Esophagus (tissue), 2 donors: ENCODE results near the gene DKK3. TPM values are rescaled to one million over a fixed set of nuclear protein-coding genes. Genes with fewer than 3 reads are reported as not detected.
A peak's percentile ranks its signal among the peaks of the same experiment; 100 is the strongest.

Experiments used
- H3K27ac ChIP-seq, 2 donors: one replicate each; pipeline ENCODE4 v1.5.1; 2013; ENCODE audit warnings: low read depth in 2 of 2, mild to moderate bottlenecking in 2 of 2, inconsistent platforms in 1 of 2, low read length in 1 of 2, moderate library complexity in 1 of 2
- H3K27me3 ChIP-seq, 2 donors: one replicate each; pipeline ENCODE4 v1.6.1; 2013; ENCODE audit warnings: low read length in 2 of 2, control low read depth in 1 of 2, mild to moderate bottlenecking in 1 of 2; ENCODE audit not compliant: insufficient read depth in 2 of 2, control insufficient read depth in 1 of 2
- H3K36me3 ChIP-seq, 2 donors: one replicate each; pipeline ENCODE4 v1.6.1; 2013; ENCODE audit warnings: low read length in 1 of 2; ENCODE audit not compliant: control insufficient read depth in 2 of 2, insufficient read depth in 2 of 2
- H3K4me1 ChIP-seq, 2 donors: one replicate each; pipeline ENCODE4 v1.6.1; 2013; ENCODE audit warnings: low read length in 1 of 2; ENCODE audit not compliant: control insufficient read depth in 2 of 2, insufficient read depth in 2 of 2
- H3K4me3 ChIP-seq, 2 donors: one replicate each; pipeline ENCODE4 v1.5.1; 2013; ENCODE audit warnings: low read length in 2 of 2, mild to moderate bottlenecking in 2 of 2, low read depth in 1 of 2, moderate library complexity in 1 of 2
- H3K9me3 ChIP-seq, 2 donors: one replicate each; pipeline ENCODE4 v1.6.1; 2013; ENCODE audit warnings: mild to moderate bottlenecking in 2 of 2, low read depth in 1 of 2, low read length in 1 of 2, moderate library complexity in 1 of 2; ENCODE audit not compliant: control insufficient read depth in 2 of 2, insufficient read depth in 1 of 2
- WGBS, 2 donors: extraction: QIAGEN DNeasy Blood & Tissue Kit; methylation state at CpG; one replicate each; pipeline ENCODE4 v1.1.7; 2013; 5-methylcytosine and 5-hydroxymethylcytosine counted together
- polyA plus RNA-seq, 2 donors: library from polyadenylated mRNA; stranded (reverse); fragments of 200-250 nt; gene quantifications; one replicate each; pipeline ENCODE4 v1.2.3, GENCODE V29; 2013
- donor health status: healthy with polysubstance abuse.
- donor health status: Bipolar disorder and iron deficiency.

The DKK3 gene
- polyA plus RNA-seq, 2 donors = 9.7 to 26.7 TPM

GRCh38 chr11:12006552-12007229 is 1.7 kb downstream of the DKK3 start:
- 79 to 86% methylated on average over 7 of the region's 7 CpGs for WGBS, 2 donors
- H3K27ac ChIP-seq = peak overlapping the region; percentile 29 to 35
- peak overlapping the region in 1 of 2 donors; percentile 40 for H3K4me3 ChIP-seq
- no peaks in the 10 kb centered on the region for H3K36me3 ChIP-seq
- H3K27me3 ChIP-seq = peaks cover 0 to 5% of the 10 kb centered on the region in 2 donors
- H3K4me1 ChIP-seq = peaks cover 2 to 8% of the 10 kb centered on the region in 2 donors
- no peaks in the 10 kb centered on the region for H3K9me3 ChIP-seq

- Histone ChIP-seq H3K27ac (no peak overlapping the region), H3K27me3 (peaks cover 0 to 5% of the 10 kb centered on the region in 2 donors)
Measured at GRCh38 chr11:12005476-12005875, 3.0 kb downstream of the DKK3 start.

GRCh38 chr11:12005061-12005460 is 3.4 kb downstream of the DKK3 start:
- Histone ChIP-seq H3K36me3 (no peaks in the 10 kb centered on the region), H3K27me3 (peaks cover 0 to 5% of the 10 kb centered on the region in 2 donors), H3K27ac (no peak overlapping the region), H3K4me1 (peaks cover 2 to 8% of the 10 kb centered on the region in 2 donors), H3K4me3 (no peak overlapping the region), H3K9me3 (no peaks in the 10 kb centered on the region)
- 55 to 70% methylated on average over 4 of the region's 4 CpGs for WGBS, 2 donors

More at GRCh38 chr11:12005476-12005875, 3.0 kb downstream of the DKK3 start:
- Histone ChIP-seq H3K4me1 (peaks cover 2 to 8% of the 10 kb centered on the region in 2 donors), H3K4me3 (no peak overlapping the region), H3K36me3 (no peaks in the 10 kb centered on the region), H3K9me3 (no peaks in the 10 kb centered on the region)
- 28 to 67% methylated on average over 1 of the region's 1 CpG for WGBS, 2 donors

DNA sequence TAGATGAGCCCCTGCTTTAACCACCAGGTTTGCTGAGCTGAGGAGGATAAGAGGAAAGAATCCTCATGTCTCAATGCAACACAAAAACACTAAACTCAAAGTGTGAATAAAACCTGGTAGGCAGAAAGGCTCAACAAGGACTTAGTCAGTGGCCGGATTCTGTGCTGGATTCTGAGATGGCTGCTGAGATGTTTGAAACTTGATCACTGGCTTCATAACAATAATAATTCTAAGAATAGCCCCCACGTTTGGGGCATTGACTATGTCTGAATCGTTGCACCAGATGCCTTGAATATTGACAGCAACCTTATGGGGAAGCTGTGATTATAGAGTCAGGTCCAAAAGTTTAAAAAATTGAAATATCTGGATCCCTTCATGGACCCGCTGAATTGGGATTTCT is 4.6 kb downstream of the DKK3 start:
- Histone ChIP-seq H3K27ac (no peak overlapping the region), H3K4me3 (no peak overlapping the region), H3K27me3 (peaks cover 0 to 5% of the 10 kb centered on the region in 2 donors), H3K9me3 (no peaks in the 10 kb centered on the region), H3K36me3 (no peaks in the 10 kb centered on the region), H3K4me1 (peaks cover 2 to 5% of the 10 kb centered on the region in 2 donors)
- WGBS, 2 donors = 77 to 83% methylated on average over 4 of the region's 4 CpGs

- no peak overlapping the region for H3K4me3 ChIP-seq
- no peaks in the 10 kb centered on the region for H3K36me3 ChIP-seq
- H3K27ac ChIP-seq = no peak overlapping the region
- peaks cover 2 to 5% of the 10 kb centered on the region in 2 donors for H3K4me1 ChIP-seq
- 89 to 92% methylated on average over 2 of the region's 2 CpGs for WGBS, 2 donors
- no peaks in the 10 kb centered on the region for H3K9me3 ChIP-seq
- H3K27me3 ChIP-seq = peaks cover 0 to 2% of the 10 kb centered on the region in 2 donors
Measured at GRCh38 chr11:12003336-12003735, 5.1 kb downstream of the DKK3 start.

- 46 to 57% methylated on average over 7 of the region's 7 CpGs for WGBS, 2 donors
- H3K27me3 ChIP-seq = no peaks in the 10 kb centered on the region
- H3K4me1 ChIP-seq = peaks cover 0 to 6% of the 10 kb centered on the region in 2 donors
- H3K36me3 ChIP-seq = no peaks in the 10 kb centered on the region
- H3K9me3 ChIP-seq = no peaks in the 10 kb centered on the region
- H3K4me3 ChIP-seq = no peak overlapping the region
- no peak overlapping the region for H3K27ac ChIP-seq
Measured at GRCh38 chr11:12001186-12001585, 7.2 kb downstream of the DKK3 start.

DNA sequence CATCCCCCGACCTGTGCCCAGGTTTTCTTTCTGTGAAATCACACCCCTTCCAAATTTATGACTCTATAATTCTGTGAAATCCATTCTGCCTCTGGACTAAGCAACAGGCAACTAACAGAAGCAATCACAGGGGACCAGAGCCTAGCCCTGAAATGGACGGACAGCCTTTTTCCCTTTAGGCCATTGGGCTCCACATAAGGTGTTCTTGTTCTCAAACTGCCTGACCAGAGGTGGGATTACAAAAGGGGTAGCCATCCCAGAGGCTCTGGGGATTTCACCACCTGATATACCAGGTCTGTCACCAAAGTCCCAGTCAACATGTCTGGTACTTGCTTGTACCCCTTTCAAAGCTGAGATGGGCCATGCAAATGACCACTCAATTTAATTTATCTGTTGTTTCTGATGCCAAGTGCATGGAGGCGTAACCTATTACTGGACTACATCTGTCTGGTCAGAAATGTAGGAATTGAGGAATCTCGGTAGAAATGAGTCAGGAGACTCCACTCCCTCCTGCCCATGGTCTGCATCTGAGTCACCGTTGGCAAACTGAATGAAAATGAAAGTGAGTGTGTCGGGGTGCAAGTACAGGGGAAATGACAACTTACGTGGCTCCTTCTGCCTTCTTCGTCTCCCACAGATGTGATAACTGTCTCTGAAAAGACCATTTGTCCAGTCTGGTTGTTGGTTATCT is 10.2 kb downstream of the DKK3 start:
- no peaks in the 10 kb centered on the region for H3K9me3 ChIP-seq
- H3K27me3 ChIP-seq = no peaks in the 10 kb centered on the region
- H3K36me3 ChIP-seq = no peaks in the 10 kb centered on the region
- H3K4me3 ChIP-seq = no peak overlapping the region
- H3K4me1 ChIP-seq = peaks cover 0 to 8% of the 10 kb centered on the region in 2 donors
- no peak overlapping the region for H3K27ac ChIP-seq
- 45 to 54% methylated on average over 8 of the region's 8 CpGs for WGBS, 2 donors

DNA sequence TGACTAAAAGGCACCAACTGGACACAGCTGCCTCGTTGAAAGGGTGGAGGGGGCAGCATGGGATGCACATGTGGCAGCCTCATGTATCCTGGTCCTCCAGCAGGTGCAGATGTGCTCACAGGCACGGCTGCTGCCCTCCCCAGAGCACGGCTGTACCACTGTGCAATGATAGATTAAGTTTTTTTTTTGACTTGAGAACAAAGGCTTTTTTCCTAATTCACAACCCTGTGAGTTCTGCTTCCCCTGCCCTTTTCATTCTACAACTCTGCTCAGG is 11.4 kb downstream of the DKK3 start:
- Histone ChIP-seq H3K4me3 (no peak overlapping the region), H3K4me1 (peaks cover 0 to 8% of the 10 kb centered on the region in 2 donors), H3K9me3 (no peaks in the 10 kb centered on the region), H3K27me3 (no peaks in the 10 kb centered on the region), H3K27ac (peak overlapping the region in 1 of 2 donors; percentile 28), H3K36me3 (no peaks in the 10 kb centered on the region)
- 43 to 57% methylated on average over 3 of the region's 3 CpGs for WGBS, 2 donors

DNA sequence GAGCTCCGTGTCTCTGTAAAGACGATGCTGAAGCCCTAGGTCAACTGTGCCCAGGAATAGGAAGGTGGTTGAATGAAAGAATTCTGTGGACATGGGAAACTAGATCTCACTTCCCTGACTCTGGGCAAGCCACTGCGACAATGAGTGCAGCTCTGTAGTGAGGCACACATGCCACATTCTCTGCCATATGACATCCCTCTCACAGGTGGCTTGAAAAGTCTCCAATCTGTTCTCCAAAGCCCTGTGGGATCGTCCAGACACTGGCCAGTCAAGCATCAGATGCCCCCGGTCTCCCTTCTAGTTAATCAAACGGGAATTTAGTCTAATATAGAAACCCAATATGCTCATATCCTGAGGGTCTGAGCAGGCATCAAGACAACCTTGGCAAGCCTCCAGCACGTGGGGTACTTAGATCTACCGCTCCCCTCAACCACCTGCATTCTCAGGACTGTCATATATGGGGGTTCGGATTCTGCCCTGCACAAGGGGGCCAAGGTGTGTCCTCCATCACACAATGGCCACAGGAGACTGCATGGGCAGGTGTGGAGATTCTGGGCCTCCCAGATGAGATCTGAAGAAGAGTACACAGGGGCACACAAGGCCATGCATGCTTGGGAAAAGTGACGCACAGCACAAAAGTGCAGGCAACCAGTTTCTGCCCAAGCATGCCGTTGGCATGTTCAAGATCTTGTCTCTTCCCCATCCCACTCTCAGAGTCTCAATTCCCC is 11.9 kb downstream of the DKK3 start:
- WGBS, 2 donors = 71 to 78% methylated on average over 11 of the region's 11 CpGs

More for the DNA sequence above, 11.9 kb downstream of the DKK3 start:
- no peaks in the 10 kb centered on the region for H3K36me3 ChIP-seq
- no peaks in the 10 kb centered on the region for H3K27me3 ChIP-seq
- peaks cover 0 to 8% of the 10 kb centered on the region in 2 donors for H3K4me1 ChIP-seq
- H3K27ac ChIP-seq = no peak overlapping the region
- no peaks in the 10 kb centered on the region for H3K9me3 ChIP-seq
- no peak overlapping the region for H3K4me3 ChIP-seq
